Loucy (cell line): ENCODE results near the gene PTGIS.

Source experiments
- H2AFZ ChIP-seq: fragments of 200-600 bp; sonication (generic); 2 replicates; pipeline ENCODE4 v1.6.0; 2016; ENCODE audit warnings: antibody characterized with exemption, mild to moderate bottlenecking, low read length, moderate library complexity
- H3F3A ChIP-seq: fragments of 200-600 bp; 2 replicates; pipeline ENCODE4 v1.6.0; 2016; ENCODE audit warnings: antibody characterized with exemption, low read depth, mild to moderate bottlenecking
- H3K27me3 ChIP-seq: fragments of 200-600 bp; sonication (generic); 2 replicates; pipeline ENCODE4 v1.6.1; 2014; ENCODE audit warnings: low read length, mild to moderate bottlenecking; ENCODE audit not compliant: insufficient read depth, poor library complexity, severe bottlenecking
- H3K36me3 ChIP-seq: fragments of 200-600 bp; sonication (generic); 2 replicates; pipeline ENCODE4 v1.6.1; 2016; ENCODE audit warnings: low read length; ENCODE audit not compliant: insufficient read depth
- H3K4me1 ChIP-seq: fragments of 200-600 bp; sonication (generic); 2 replicates; pipeline ENCODE4 v1.5.1; 2014; ENCODE audit warnings: low read length, mild to moderate bottlenecking; ENCODE audit not compliant: insufficient read depth, poor library complexity, severe bottlenecking
- H3K4me2 ChIP-seq: fragments of 200-600 bp; sonication (generic); 2 replicates; pipeline ENCODE4 v1.6.0; 2014; ENCODE audit warnings: antibody characterized with exemption, low read length, low read depth, mild to moderate bottlenecking; ENCODE audit not compliant: poor library complexity, severe bottlenecking
- H3K4me3 ChIP-seq: fragments of 200-600 bp; sonication (generic); 2 replicates; pipeline ENCODE4 v1.5.1; 2014; ENCODE audit warnings: low read length, mild to moderate bottlenecking, mixed read lengths; ENCODE audit not compliant: poor library complexity, severe bottlenecking
- H3K79me2 ChIP-seq: fragments of 200-600 bp; sonication (generic); 2 replicates; pipeline ENCODE4 v1.6.1; 2014; ENCODE audit warnings: low read length; ENCODE audit not compliant: insufficient read depth
- H3K9ac ChIP-seq: fragments of 200-600 bp; sonication (generic); 2 replicates; pipeline ENCODE4 v1.6.0; 2014; ENCODE audit warnings: mild to moderate bottlenecking, low read depth, low read length, moderate library complexity; ENCODE audit not compliant: poor library complexity, severe bottlenecking
- H3K9me2 ChIP-seq: fragments of 200-600 bp; sonication (generic); replicated peaks from 2 replicates; pipeline ENCODE4 v1.6.1; 2016; ENCODE audit warnings: low read depth, low read length, mixed read lengths
- H3K9me3 ChIP-seq: fragments of 200-600 bp; sonication (generic); 2 replicates; pipeline ENCODE4 v1.6.1; 2014; ENCODE audit warnings: mild to moderate bottlenecking, antibody characterized with exemption, low read length, low read depth; ENCODE audit not compliant: insufficient read depth
- H4K20me1 ChIP-seq: fragments of 200-600 bp; sonication (generic); 2 replicates; pipeline ENCODE4 v1.6.0; 2014; ENCODE audit warnings: antibody characterized with exemption, low read length, mild to moderate bottlenecking; ENCODE audit not compliant: insufficient read depth, poor library complexity, severe bottlenecking
- CTCF ChIP-seq: fragments of 200-600 bp; sonication (generic); conservative IDR thresholded peaks from 2 replicates; pipeline ENCODE4 v1.5.1; 2014; ENCODE audit warnings: mild to moderate bottlenecking, antibody characterized with exemption, low read length
- EZH2phosphoT487 ChIP-seq: fragments of 200-600 bp; IDR thresholded peaks from 2 replicates; pipeline ENCODE4 v1.6.1; 2018; ENCODE audit warnings: antibody characterized with exemption, mild to moderate bottlenecking, moderate library complexity, borderline replicate concordance

PTGIS gene

DNA sequence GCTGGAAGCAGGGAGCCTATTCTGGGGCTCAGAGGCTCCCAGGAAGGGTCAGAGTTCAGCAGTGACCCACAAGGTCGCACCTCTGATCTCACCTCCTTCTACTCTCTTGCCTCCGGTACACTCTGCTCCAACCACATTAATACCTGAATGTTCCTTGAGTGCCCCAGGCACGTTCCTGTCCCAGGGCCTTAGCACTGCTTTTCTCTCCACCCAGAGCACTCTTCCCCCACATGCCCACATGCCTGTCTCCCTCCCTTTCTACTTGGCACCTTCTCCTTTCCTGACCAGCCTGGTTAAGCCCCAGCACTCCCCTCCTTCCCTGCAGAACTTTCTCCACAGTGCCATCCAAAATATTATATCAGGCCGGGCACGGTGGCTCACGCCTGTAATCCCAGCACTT is 98.9 kb downstream of the PTGIS start:
- Histone ChIP-seq H3K9me3 (no peaks in the 10 kb centered on the region), H3K36me3 (no peaks in the 10 kb centered on the region), H4K20me1 (no peaks in the 10 kb centered on the region), H3K4me3 (no peak overlapping the region), H2AFZ (no peak overlapping the region), H3F3A (no peaks in the 10 kb centered on the region), H3K27me3 (no peaks in the 10 kb centered on the region), H3K4me1 (no peaks in the 10 kb centered on the region), H3K79me2 (no peaks in the 10 kb centered on the region), H3K9ac (no peak overlapping the region), H3K9me2 (no peaks in the 10 kb centered on the region), H3K4me2 (no peak overlapping the region)
- TF ChIP-seq EZH2phosphoT487 = no peak

- Histone ChIP-seq H3K9ac (no peak overlapping the region), H3K79me2 (no peaks in the 10 kb centered on the region)
Measured at GRCh38 chr20:49468412-49468811, 99.5 kb downstream of the PTGIS start.

DNA sequence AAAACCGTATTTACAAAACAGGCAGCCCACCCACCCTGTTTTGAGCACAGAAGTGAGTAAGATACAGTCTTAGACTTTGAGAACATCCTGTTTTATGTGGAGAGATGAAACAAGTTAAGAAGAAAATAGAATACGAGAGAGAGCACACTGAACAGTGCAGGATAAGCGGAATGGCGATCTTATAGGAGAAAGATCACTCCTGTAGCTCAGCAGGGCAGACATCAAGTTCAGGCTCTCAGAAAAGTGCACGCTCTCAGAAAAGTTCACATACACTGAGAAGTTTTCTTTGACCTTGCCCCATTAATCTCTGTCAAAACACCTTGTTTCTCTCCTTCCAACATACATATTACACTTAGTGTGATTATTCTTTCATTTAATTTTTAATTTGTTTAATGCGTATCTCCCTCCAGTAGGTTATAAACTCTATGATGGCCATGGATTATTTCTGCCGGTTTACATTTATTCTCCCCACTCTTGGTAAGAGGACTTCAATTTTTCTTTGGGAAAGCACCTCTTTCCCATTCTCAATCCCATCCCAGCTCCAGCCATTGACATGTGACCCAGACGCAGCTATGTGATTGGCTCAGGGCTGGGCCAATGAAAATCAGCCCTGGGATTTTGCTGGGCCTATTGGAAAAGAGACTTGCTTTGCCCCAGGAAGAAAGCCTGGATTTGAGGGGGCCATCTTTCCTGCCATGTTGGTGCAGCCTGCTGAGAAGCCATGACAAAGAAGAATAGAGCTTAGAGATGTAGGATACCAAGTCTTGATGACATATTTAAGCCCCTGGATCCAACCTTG is 101.6 kb downstream of the PTGIS start:
- Histone ChIP-seq H2AFZ (no peak overlapping the region), H3K36me3 (no peaks in the 10 kb centered on the region), H3K79me2 (no peaks in the 10 kb centered on the region), H3K9me3 (no peaks in the 10 kb centered on the region), H3K27me3 (no peaks in the 10 kb centered on the region), H3F3A (no peaks in the 10 kb centered on the region), H3K4me3 (no peak overlapping the region), H4K20me1 (no peaks in the 10 kb centered on the region), H3K4me1 (no peaks in the 10 kb centered on the region), H3K9me2 (no peaks in the 10 kb centered on the region), H3K4me2 (no peak overlapping the region), H3K9ac (no peak overlapping the region)
- TF ChIP-seq EZH2phosphoT487 (no peak), CTCF (no peak)

More at GRCh38 chr20:49468412-49468811, 99.5 kb downstream of the PTGIS start:
- no peaks in the 10 kb centered on the region for H4K20me1 ChIP-seq
- no peaks in the 10 kb centered on the region for H3K9me2 ChIP-seq
- H3K4me1 ChIP-seq = no peaks in the 10 kb centered on the region
- no peaks in the 10 kb centered on the region for H3F3A ChIP-seq
- no peaks in the 10 kb centered on the region for H3K27me3 ChIP-seq
- TF ChIP-seq CTCF (no peak), EZH2phosphoT487 (no peak)
- H2AFZ ChIP-seq = no peak overlapping the region
- H3K4me3 ChIP-seq = no peak overlapping the region
- no peak overlapping the region for H3K4me2 ChIP-seq
- H3K9me3 ChIP-seq = no peaks in the 10 kb centered on the region
- no peaks in the 10 kb centered on the region for H3K36me3 ChIP-seq

- no peaks in the 10 kb centered on the region for H3K27me3 ChIP-seq
- TF ChIP-seq EZH2phosphoT487 = no peak
- no peak for TF ChIP-seq CTCF
Measured at GRCh38 chr20:49464556-49464955, 103.4 kb downstream of the PTGIS start.

More at GRCh38 chr20:49464556-49464955, 103.4 kb downstream of the PTGIS start:
- no peak overlapping the region for H3K4me3 ChIP-seq
- H3K4me1 ChIP-seq = no peaks in the 10 kb centered on the region
- no peaks in the 10 kb centered on the region for H3K9me2 ChIP-seq
- H3K79me2 ChIP-seq = no peaks in the 10 kb centered on the region
- no peaks in the 10 kb centered on the region for H3F3A ChIP-seq
- no peaks in the 10 kb centered on the region for H3K36me3 ChIP-seq
- H3K4me2 ChIP-seq = no peak overlapping the region
- no peaks in the 10 kb centered on the region for H3K9me3 ChIP-seq
- no peak overlapping the region for H3K9ac ChIP-seq
- no peak overlapping the region for H2AFZ ChIP-seq
- no peaks in the 10 kb centered on the region for H4K20me1 ChIP-seq
